Testis (tissue), 3 donors: ENCODE measurements around the gene IL25. TPM values are rescaled to one million over a fixed set of nuclear protein-coding genes. Genes with fewer than 3 reads are reported as not detected.

Source experiments
- DNase-seq: peaks from one replicate; pipeline ENCODE4 v3.0.0-alpha.2; 2019
- H3K27ac ChIP-seq, 2 donors: fragments of 200-600 bp; sonication (generic); one replicate each; pipeline ENCODE4 v1.5.1; 2019
- H3K27me3 ChIP-seq: fragments of 200-600 bp; sonication (generic); one replicate; pipeline ENCODE4 v1.5.1; 2019
- H3K36me3 ChIP-seq: fragments of 200-600 bp; sonication (generic); one replicate; pipeline ENCODE4 v1.5.1; 2017; ENCODE audit warnings: low read depth; ENCODE audit errors: missing control alignments
- H3K4me1 ChIP-seq: fragments of 200-600 bp; sonication (generic); one replicate; pipeline ENCODE4 v1.5.1; 2019
- H3K4me3 ChIP-seq, 2 donors: fragments of 200-600 bp; sonication (generic); one replicate each; pipeline ENCODE4 v1.5.1; 2017 to 2019
- H3K9me3 ChIP-seq: fragments of 200-600 bp; sonication (generic); one replicate; pipeline ENCODE4 v1.5.1; 2017
- POLR2A ChIP-seq: fragments of 450-650 bp; IDR thresholded peaks from one replicate; pipeline ENCODE4 v1.6.1; 2017; ENCODE audit warnings: antibody characterized with exemption, mild to moderate bottlenecking, moderate library complexity
- WGBS, 2 donors: methylation state at CpG; one replicate each; pipeline ENCODE4 v1.1.5; 2018; 5-methylcytosine and 5-hydroxymethylcytosine counted together
- intact Hi-C: fragments of 100-400 bp; cut with DNase I; formaldehyde crosslinking; loops from one replicate; pipeline ENCODE4 v1.15.1; 2023; ENCODE audit warnings: low total_unique reads
- polyA plus RNA-seq: library from polyadenylated mRNA; stranded (reverse); fragments of 350-450 nt; fragmentation: Illumina TruSeq; extraction: RNeasy Lipid Tissue Mini Kit (QIAGEN cat#74804); gene quantifications from one replicate; pipeline ENCODE4 v1.2.3, GENCODE V29; 2014; ENCODE audit warnings: low read depth, low replicate concordance; ENCODE audit not compliant: insufficient read depth
- total RNA-seq, 2 donors: library from RNA; depleted of rRNA; stranded (reverse); fragments of >200 nt; gene quantifications; one replicate each; pipeline ENCODE4 v1.2.3, GENCODE V29; 2016
- TF ChIP-seq, protein P1 (sequence below), 3 experiments: fragments of 450-650 bp in 2 of 3; fragments of 200-600 bp in 1 of 3; sonication (generic) in 1 of 3; IDR thresholded peaks; one replicate each; pipeline ENCODE4 v1.5.1; 2016 to 2019; ENCODE audit warnings: antibody characterized with exemption in 3 of 3, mild to moderate bottlenecking in 2 of 3, moderate library complexity in 1 of 3

The IL25 gene
- total and polyA plus RNA-seq, 3 donors from 2014 or later: 0.39 to 0.83 (median 0.68) TPM

DNA sequence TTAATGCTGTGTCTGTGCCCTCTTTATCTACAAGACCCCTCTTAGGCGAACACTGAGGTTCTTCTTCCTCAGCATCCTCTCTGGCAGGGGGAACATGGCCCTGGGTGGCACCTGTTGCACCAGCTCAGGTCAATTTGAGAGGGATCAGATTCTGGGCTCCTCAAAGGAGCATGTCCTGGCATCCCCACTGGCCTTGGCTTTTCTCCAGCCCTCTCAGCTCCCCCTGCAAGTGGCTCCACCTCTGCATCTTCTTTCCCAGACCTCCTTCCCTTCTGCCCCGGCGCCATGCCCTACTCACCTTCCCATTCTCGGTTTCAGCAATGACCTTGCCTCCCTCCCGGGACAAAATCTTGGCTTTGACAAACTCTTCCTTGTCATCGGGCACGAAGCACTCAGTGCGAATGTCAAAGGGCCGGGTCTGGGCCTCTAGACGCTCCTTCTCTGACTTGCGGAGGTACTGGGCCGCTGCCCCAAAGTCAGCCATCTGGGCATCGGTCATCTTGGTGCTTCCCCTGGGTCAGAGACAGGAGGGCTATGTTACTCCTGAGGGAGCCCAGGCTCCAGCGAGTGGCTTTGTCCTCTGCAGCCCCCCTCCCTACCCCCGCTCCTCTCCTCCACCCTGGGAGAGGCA is 34.2 kb downstream of the IL25 start:
- intact Hi-C loops: no loop called here
- 82 to 93% methylated on average over 13 to 15 of the region's 15 CpGs for WGBS, 2 donors
- H3K36me3 ChIP-seq: no peaks in the 10 kb centered on the region

DNA sequence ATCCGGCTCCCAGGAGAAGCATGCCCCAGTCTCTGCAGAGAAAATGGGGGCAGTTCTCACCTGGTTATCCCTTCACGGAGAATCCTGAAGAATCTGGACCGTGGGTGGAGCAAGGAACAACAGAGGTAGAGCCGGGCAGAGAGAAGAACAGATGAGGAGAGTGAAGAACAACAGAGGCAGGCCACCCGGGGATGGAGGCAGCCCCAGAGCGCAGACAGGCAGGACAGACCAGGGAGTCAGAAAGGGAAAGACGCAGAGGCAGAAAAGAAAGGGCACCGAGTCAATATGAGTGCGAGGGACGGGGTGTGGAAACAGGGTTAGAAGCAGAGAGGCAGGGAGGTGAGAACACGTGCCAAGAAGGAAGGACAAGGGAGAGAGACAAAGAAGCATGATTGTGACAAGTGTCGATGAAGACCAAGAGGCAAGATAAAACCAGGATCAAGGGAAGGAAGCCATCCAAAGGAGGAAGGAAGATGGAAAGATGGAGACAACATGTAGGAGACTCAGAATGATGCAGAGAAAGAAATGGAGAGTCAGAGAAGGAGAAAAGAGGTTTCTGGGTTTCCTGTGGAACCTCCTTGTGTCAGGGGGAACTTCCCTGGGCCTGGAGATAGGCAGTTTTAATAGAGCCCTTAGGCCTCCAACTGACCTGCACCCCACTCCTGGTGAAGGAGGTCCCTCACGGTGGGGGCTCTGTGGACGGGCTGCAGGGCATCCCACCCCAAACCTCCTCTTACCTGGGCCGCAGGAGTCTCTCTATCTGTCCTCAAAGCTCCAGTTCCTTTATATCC is 35.1 kb downstream of the IL25 start, which contains the start of gene MYH6:
MYH6 (minus strand) TSS at position 758 of the 791 bp plus-strand sequence. CDS start 1,050 bp downstream, outside the sequence.
- intact Hi-C loops: no loop called here
- H3K4me3 ChIP-seq: no peak within 1 kb of the TSS
- DNase-seq: no peak
- 84 to 89% methylated on average over 15 of the region's 15 CpGs for WGBS, 2 donors
- H3K27ac ChIP-seq: no peak within 1 kb of the TSS
- no peaks in the 10 kb centered on the region for H3K36me3 ChIP-seq
- H3K27me3 ChIP-seq: no peaks in the 10 kb centered on the region
- TF ChIP-seq POLR2A: no peak
- TF ChIP-seq, protein P1, sequence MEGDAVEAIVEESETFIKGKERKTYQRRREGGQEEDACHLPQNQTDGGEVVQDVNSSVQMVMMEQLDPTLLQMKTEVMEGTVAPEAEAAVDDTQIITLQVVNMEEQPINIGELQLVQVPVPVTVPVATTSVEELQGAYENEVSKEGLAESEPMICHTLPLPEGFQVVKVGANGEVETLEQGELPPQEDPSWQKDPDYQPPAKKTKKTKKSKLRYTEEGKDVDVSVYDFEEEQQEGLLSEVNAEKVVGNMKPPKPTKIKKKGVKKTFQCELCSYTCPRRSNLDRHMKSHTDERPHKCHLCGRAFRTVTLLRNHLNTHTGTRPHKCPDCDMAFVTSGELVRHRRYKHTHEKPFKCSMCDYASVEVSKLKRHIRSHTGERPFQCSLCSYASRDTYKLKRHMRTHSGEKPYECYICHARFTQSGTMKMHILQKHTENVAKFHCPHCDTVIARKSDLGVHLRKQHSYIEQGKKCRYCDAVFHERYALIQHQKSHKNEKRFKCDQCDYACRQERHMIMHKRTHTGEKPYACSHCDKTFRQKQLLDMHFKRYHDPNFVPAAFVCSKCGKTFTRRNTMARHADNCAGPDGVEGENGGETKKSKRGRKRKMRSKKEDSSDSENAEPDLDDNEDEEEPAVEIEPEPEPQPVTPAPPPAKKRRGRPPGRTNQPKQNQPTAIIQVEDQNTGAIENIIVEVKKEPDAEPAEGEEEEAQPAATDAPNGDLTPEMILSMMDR (IDR thresholded peaks at IDR 0.05): no peak
- no peaks in the 10 kb centered on the region for H3K4me1 ChIP-seq
- no peaks in the 10 kb centered on the region for H3K9me3 ChIP-seq

More for the DNA sequence above, 34.2 kb downstream of the IL25 start:
- Histone ChIP-seq H3K27me3 (no peaks in the 10 kb centered on the region), H3K4me1 (no peaks in the 10 kb centered on the region), H3K4me3 (no peak overlapping the region), H3K9me3 (no peaks in the 10 kb centered on the region), H3K27ac (no peak overlapping the region)
- TF ChIP-seq POLR2A: no peak
- TF ChIP-seq, protein P1 (IDR thresholded peaks at IDR 0.05): no peak
- DNase-seq: no peak

DNA sequence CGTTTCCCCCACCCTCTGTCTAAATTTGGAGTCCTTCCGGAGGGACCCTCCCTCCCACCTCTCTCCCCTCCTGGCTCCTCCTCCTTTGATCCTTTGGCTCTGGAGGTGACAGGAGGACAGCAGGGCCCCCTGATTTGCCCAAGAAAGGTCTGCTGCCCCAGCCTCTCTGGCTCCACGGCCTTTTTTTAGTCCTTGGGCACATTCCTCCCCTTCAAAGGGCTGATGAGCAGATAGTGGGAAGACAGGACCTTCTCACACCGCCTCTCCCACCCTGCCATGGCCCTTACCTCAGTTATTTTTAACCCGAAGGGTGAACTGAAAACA is 35.7 kb downstream of the IL25 start:
- H3K27me3 ChIP-seq: no peaks in the 10 kb centered on the region
- H3K4me3 ChIP-seq: no peak overlapping the region
- no peaks in the 10 kb centered on the region for H3K36me3 ChIP-seq
- H3K27ac ChIP-seq: no peak overlapping the region
- no peak for TF ChIP-seq POLR2A
- TF ChIP-seq, protein P1 (IDR thresholded peaks at IDR 0.05): no peak
- DNase-seq: no peak
- peaks cover under 1% of the 10 kb centered on the region for H3K4me1 ChIP-seq
- intact Hi-C loops: no loop called here
- 71% methylated on average over 5 of the region's 5 CpGs for WGBS, 2 donors
- no peaks in the 10 kb centered on the region for H3K9me3 ChIP-seq

DNA sequence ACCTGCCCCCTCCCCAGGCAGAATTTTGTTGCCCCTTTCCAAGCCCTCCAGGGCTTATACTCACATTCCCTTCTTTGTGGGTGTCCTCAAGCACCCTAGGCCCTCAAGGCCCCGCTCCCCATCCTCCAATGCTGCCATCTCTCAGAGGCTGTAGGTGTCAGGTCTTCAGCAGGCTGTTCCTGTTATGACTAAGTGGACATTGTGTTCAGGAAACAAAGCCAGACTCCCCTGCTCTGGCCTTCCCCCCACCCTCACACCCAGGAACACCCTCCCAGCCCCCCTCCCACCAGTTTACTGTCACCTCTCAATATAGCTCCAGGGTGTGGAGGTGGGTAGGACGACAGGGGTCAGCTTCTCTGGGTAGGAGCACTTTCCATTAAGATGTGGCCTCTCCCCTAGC is 36.9 kb downstream of the IL25 start:
- no peak for DNase-seq
- H3K9me3 ChIP-seq: no peaks in the 10 kb centered on the region
- H3K4me3 ChIP-seq: no peak overlapping the region
- no peak for TF ChIP-seq POLR2A
- TF ChIP-seq, protein P1 (IDR thresholded peaks at IDR 0.05): no peak
- intact Hi-C loops: no loop called here
- H3K27me3 ChIP-seq: no peaks in the 10 kb centered on the region
- no peaks in the 10 kb centered on the region for H3K36me3 ChIP-seq
- peaks cover 10% of the 10 kb centered on the region for H3K4me1 ChIP-seq
- WGBS, 2 donors: 81 to 96% methylated on average over 2 of the region's 2 CpGs
- no peak overlapping the region for H3K27ac ChIP-seq
